ENCODE measurements around the gene AKAP6. TPM values are rescaled to one million over a fixed set of nuclear protein-coding genes. Genes with fewer than 3 reads are reported as not detected.

AKAP6 gene
- total and polyA plus RNA-seq, 10 of the 15 experiments (the other 5 are each of a cell fraction or from before 2014, with no cell fraction given) = 0.35 to 5.9 (median 2.2) TPM

DNA sequence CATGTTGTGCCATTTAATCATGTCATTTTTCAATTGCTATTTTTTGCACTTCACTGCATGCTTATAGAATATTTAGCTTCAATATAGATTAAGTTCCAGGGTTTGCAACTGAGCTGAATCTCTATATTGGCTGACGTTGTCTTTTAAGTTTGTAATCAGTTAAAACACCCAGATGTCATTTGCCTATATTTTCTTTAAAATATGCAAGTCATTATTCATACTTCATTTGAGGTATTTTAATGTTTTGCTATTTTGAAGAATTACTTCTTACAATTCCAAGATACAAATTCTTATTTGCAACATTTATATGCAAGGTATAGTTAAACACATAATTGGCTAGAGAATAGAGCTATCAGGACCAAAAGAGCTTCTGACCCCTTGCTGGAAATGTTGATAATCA, 434.6 kb downstream of the AKAP6 start:
- in situ Hi-C loops (cut with MboI) = no loop called here
- no peaks in the 10 kb centered on the region for H3K36me3 ChIP-seq (ENCODE audit: control insufficient read depth in 2 of 2, insufficient read depth in 2 of 2, low read length in 1 of 2)
- DNase-seq (ENCODE audit: low read depth, low spot score) (no peak), ATAC-seq (no peak), FAIRE-seq (no peak)
- 0% methylated on average over 1 of the region's 1 CpG for WGBS (ENCODE audit: insufficient coverage, insufficient replicate concordance, low lambda C conversion rate, missing lambda C conversion rate)
- H3K4me2 ChIP-seq (ENCODE audit: control insufficient read depth, insufficient read depth) = no peak overlapping the region
- H3K79me2 ChIP-seq (ENCODE audit: control insufficient read depth, insufficient read depth, low read length) = no peaks in the 10 kb centered on the region
- no peak overlapping the region for H3K27ac ChIP-seq (ENCODE audit: control insufficient read depth, insufficient read depth)
- H3K9me3 ChIP-seq (replicated peaks; ENCODE audit: control insufficient read depth, insufficient read depth, low read length) = no peaks in the 10 kb centered on the region
- ChIA-PET SMC1A (ENCODE audit: uncharacterized antibody, unreplicated experiment) (interaction anchor here (1.1 kb wide), 1 partner anchor 49 kb away, joined by 3 read pairs; no protein-coding TSS in a partner anchor), RAD21 (ENCODE audit: unreplicated experiment) (no interaction called here), CTCF (interaction anchor here (0.9 kb wide), 1 partner anchor 1029 kb away, joined by 3 read pairs; no protein-coding TSS in a partner anchor), POLR2A (no interaction called here)
- no peaks in the 10 kb centered on the region for H3K4me1 ChIP-seq (ENCODE audit: control insufficient read depth, insufficient read depth, low read length)
- TF ChIP-seq, protein P1, sequence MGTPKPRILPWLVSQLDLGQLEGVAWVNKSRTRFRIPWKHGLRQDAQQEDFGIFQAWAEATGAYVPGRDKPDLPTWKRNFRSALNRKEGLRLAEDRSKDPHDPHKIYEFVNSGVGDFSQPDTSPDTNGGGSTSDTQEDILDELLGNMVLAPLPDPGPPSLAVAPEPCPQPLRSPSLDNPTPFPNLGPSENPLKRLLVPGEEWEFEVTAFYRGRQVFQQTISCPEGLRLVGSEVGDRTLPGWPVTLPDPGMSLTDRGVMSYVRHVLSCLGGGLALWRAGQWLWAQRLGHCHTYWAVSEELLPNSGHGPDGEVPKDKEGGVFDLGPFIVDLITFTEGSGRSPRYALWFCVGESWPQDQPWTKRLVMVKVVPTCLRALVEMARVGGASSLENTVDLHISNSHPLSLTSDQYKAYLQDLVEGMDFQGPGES (IDR thresholded peaks at IDR 0.05) = no peak
- TF ChIP-seq ZNF24 (IDR thresholded peaks at IDR 0.05) (no peak), TCF3 (IDR thresholded peaks at IDR 0.05; ENCODE audit: borderline replicate concordance, insufficient read depth, low read depth, low read length) (no peak)
- H4K20me1 ChIP-seq (ENCODE audit: control insufficient read depth, insufficient read depth) = no peaks in the 10 kb centered on the region
- no peak overlapping the region for H3K4me3 ChIP-seq
- H3K27me3 ChIP-seq (replicated peaks in 1 of 2; ENCODE audit: control insufficient read depth in 2 of 2, insufficient read depth in 2 of 2, low read length in 1 of 2) = no peaks in the 10 kb centered on the region
- H3K9ac ChIP-seq (ENCODE audit: control insufficient read depth, insufficient read depth, low read length) = no peak overlapping the region
- no TSS peak for BruUV-seq (replicated peaks)
- H2AFZ ChIP-seq (ENCODE audit: control insufficient read depth, low read depth, low read length) = no peak overlapping the region
- intact Hi-C loops (cut with micrococcal nuclease; ENCODE audit: unreplicated experiment) = no loop called here

DNA sequence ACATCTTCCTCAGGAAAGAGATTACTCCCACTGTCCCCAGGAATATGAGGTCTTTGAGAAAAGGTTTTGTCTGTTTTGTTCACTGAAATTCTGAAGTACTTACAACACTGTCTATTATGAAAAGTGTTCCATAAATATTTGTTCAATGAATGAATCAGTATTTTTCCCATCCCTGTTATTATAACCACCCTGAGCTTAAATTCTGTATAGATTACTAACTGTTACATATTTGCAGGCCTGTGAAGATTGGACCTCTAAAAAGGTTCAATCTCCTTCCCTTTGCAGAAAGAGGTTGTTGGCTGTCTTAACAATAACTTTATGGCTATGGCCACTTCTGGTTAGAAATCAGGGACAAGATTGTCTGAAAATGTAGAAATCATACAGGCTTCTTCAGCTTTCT, 435.0 kb downstream of the AKAP6 start:
- intact Hi-C loops (cut with micrococcal nuclease; ENCODE audit: unreplicated experiment) (no loop called here), in situ Hi-C loops (cut with MboI) (no loop called here)
- no peaks in the 10 kb centered on the region for H3K27me3 ChIP-seq (replicated peaks in 1 of 2; ENCODE audit: control insufficient read depth in 2 of 2, insufficient read depth in 2 of 2, low read length in 1 of 2)
- no TSS peak for BruUV-seq (replicated peaks)
- ChIA-PET CTCF (interaction anchor here (0.9 kb wide), 1 partner anchor 1029 kb away, joined by 3 read pairs; no protein-coding TSS in a partner anchor), POLR2A (no interaction called here), SMC1A (ENCODE audit: uncharacterized antibody, unreplicated experiment) (no interaction called here), RAD21 (ENCODE audit: unreplicated experiment) (no interaction called here)
- no peaks in the 10 kb centered on the region for H4K20me1 ChIP-seq (ENCODE audit: control insufficient read depth, insufficient read depth)
- no peak overlapping the region for H3K4me2 ChIP-seq (ENCODE audit: control insufficient read depth, insufficient read depth)
- no peak overlapping the region for H3K27ac ChIP-seq (ENCODE audit: control insufficient read depth, insufficient read depth)
- ATAC-seq = no peak
- H3K4me3 ChIP-seq = no peak overlapping the region
- H3K9me3 ChIP-seq (replicated peaks; ENCODE audit: control insufficient read depth, insufficient read depth, low read length) = no peaks in the 10 kb centered on the region
- no peak overlapping the region for H3K9ac ChIP-seq (ENCODE audit: control insufficient read depth, insufficient read depth, low read length)
- no peaks in the 10 kb centered on the region for H3K36me3 ChIP-seq (ENCODE audit: control insufficient read depth in 2 of 2, insufficient read depth in 2 of 2, low read length in 1 of 2)
- H3K79me2 ChIP-seq (ENCODE audit: control insufficient read depth, insufficient read depth, low read length) = no peaks in the 10 kb centered on the region
- H2AFZ ChIP-seq (ENCODE audit: control insufficient read depth, low read depth, low read length) = no peak overlapping the region
- DNase-seq (ENCODE audit: low read depth, low spot score) = no peak
- no peak for FAIRE-seq
- no peaks in the 10 kb centered on the region for H3K4me1 ChIP-seq (ENCODE audit: control insufficient read depth, insufficient read depth, low read length)
- TF ChIP-seq EP300 (IDR thresholded peaks at IDR 0.05; ENCODE audit: borderline replicate concordance in 1 of 2, control insufficient read depth in 1 of 2, low read depth in 2 of 2, low read length in 2 of 2) = no peak
- no peak for TF ChIP-seq ZNF622 (IDR thresholded peaks at IDR 0.05)
- no peak for TF ChIP-seq NRF1 (conservative IDR thresholded peaks at IDR 0.05; ENCODE audit: low read depth, low read length)
- no peak for TF ChIP-seq IKZF1 (conservative IDR thresholded peaks at IDR 0.05)
- TF ChIP-seq, protein P1 (IDR thresholded peaks at IDR 0.05) = no peak
- TF ChIP-seq, protein P2, sequence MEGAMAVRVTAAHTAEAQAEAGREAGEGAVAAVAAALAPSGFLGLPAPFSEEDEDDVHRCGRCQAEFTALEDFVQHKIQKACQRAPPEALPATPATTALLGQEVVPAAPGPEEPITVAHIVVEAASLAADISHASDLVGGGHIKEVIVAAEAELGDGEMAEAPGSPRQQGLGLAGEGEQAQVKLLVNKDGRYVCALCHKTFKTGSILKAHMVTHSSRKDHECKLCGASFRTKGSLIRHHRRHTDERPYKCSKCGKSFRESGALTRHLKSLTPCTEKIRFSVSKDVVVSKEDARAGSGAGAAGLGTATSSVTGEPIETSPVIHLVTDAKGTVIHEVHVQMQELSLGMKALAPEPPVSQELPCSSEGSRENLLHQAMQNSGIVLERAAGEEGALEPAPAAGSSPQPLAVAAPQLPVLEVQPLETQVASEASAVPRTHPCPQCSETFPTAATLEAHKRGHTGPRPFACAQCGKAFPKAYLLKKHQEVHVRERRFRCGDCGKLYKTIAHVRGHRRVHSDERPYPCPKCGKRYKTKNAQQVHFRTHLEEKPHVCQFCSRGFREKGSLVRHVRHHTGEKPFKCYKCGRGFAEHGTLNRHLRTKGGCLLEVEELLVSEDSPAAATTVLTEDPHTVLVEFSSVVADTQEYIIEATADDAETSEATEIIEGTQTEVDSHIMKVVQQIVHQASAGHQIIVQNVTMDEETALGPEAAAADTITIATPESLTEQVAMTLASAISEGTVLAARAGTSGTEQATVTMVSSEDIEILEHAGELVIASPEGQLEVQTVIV (IDR thresholded peaks at IDR 0.05; ENCODE audit: borderline replicate concordance, partially characterized antibody) = no peak
- TF ChIP-seq CBFB (IDR thresholded peaks at IDR 0.05; ENCODE audit: low read depth) = no peak
- no peak for TF ChIP-seq EGR1 (IDR thresholded peaks at IDR 0.05; ENCODE audit: borderline replicate concordance in 1 of 2, low read depth in 2 of 2, low read length in 2 of 2)
- TF ChIP-seq MYB (IDR thresholded peaks at IDR 0.05; ENCODE audit: borderline replicate concordance, low read depth, low read length) = no peak
- TF ChIP-seq PAX5 (IDR thresholded peaks at IDR 0.05; ENCODE audit: borderline replicate concordance, low read depth, low read length) = no peak
